NCI-H2029 treated with DMSO at 0.1 percent for 48 hours (cell line): ENCODE data around the gene CCM2L.

Source experiments
- DNase-seq: peaks from one replicate; lab custom pipeline; 2025; lab: John Stamatoyannopoulos, UW

CCM2L gene

DNA sequence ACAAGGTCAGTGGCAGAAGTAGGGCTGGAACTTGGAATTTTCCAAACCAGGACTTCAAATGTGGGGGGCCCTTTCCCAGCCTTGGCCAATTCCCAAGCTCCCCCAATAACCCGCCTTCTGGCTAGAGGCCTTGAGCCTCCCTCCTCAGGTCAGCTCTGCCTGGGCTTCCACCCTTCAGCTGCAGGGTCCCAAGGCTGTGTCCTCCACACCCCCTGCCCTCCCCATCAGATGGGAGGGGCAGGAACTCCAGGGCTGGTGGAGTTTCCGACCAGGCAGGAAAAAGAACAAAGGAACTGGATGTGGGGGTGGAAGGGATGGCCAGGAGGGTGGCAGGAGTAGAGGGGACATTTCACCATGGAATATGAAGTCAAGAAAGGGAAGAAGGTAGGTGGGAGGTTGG is at the start of gene CCM2L:
Gene CCM2L (plus strand): TSS at position 338 of the 400 bp plus-strand sequence. CDS start 17 bp downstream, at position 355.
- no peak for DNase-seq

DNA sequence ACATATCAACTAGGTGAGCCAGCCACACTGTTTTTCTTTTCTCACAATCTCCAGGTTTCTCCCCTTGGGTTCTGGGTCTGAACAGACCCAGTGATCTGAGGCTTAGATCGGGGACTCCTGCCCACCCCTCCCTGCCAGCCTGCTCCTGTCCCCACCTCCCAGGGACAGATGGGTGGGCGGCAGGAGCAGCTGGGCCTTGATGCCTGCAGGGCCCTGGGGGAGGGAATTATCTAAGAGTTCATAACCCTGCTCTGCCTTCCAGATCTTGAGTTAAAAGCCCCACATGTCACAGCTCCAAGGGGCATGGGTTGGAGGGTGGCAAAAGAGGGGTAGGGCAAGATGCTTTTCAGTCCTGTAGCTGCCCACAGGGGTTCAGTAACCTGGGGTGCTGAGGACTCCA is 47.5 kb upstream of the CCM2L start:
- no peak for DNase-seq

DNA sequence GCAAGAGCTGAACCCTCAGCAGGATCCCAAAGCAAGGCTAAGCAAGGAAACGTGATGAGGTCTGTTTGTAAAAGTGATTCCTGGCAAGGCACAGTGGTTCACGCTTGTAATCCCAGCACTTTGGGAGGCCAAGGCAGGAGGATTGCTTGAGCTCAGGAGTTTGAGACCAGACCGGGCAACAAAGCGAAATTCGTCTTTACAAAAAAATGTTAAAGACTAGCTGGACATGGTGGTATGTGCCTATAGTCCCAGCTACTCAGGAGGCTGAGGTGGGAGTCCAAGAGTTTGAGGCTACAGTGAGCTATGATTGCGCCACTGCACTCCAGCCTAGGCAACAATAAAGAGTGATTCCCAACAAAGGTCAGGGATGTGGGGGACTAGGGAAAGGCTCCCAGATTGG is 46.3 kb upstream of the CCM2L start:
- no peak for DNase-seq

DNA sequence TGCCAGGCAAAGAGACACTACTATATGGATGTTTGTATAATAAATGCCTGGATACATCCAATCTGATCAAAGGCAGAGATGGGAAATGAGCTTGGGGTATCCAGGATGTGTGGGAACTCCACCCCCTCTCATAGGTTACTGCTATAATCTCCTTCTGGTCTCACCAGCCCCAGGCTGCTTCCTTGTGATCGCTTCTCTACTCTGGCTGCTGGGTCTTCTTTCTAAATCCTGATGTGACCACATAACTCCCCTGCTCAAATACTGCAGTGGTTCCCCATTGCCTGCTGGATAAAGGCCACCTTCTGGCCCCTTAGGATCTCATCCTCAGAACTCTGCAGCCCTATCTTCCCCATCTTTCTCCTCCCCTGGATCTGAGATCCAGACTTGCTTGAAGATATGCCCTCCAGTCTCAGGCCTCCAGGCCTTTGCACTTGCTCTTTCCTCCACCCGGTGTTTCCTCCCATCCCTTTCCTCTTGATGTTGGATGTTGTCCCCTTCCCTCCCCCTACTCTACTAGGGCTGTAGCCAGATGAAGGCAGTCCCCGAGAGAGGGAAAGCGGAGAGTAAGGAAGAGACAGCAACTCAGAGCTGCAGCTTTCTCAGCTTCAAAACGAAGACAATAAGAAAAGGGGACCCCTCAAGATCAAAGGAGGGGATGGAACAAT is 43.1 kb upstream of the CCM2L start:
- DNase-seq: no peak

DNA sequence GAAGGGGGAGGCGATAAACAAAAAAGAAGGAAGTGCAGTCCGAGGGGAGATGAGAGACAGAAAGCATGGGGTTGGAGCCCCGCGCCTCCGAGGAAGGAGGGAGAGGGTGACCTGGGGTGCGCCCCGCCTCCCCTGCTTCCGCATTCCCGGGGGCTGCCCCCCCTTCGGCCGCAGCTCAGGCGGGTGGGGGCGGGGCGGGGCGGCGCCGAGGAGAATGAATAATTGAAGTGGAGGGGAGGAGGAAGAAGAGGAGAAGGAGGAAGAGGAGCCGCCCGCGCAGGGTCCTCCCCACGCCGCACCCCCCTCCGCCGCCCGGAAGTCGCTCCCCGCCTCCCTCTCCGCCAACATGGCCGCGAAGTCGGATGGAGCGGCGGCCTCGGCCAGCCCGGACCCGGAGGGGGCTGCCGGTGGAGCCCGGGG is 42.4 kb upstream of the CCM2L start, which contains the start of gene XKR7:
Gene XKR7 (plus strand): TSS at position 322 of the 420 bp plus-strand sequence. CDS start 25 bp downstream, at position 347.
- peak; percentile 43 for DNase-seq

DNA sequence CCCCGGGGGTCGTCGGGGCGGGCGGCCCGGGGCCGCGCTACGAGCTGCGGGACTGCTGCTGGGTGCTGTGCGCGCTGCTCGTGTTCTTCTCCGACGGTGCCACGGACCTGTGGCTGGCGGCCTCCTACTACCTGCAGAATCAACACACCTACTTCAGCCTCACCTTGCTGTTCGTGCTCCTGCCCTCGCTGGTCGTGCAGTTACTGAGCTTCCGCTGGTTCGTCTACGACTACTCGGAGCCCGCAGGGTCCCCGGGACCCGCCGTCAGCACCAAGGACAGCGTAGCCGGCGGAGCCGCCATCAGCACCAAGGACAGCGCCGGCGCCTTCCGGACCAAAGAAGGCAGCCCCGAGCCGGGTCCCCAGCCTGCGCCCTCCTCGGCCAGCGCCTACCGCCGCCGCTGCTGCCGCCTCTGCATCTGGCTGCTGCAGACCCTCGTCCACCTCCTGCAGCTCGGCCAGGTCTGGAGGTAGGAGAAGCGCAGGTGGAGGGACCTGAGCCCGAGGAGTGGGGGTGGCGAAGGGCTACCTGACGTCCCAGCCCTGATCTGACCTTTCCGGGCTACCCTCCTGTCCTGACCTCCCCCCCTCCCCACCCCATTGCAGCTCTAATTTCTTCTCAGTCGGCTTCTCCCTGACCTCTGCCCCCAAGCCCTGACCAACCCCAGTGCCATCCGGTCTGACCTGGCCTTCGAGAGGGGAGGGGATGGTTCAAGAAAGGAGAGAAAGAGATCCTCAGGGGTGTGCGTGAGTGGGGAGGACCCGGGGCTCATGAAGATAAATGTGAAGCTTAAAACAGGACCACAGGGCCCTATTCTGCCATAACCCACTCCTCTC is 41.7 kb upstream of the CCM2L start:
- DNase-seq: no peak

DNA sequence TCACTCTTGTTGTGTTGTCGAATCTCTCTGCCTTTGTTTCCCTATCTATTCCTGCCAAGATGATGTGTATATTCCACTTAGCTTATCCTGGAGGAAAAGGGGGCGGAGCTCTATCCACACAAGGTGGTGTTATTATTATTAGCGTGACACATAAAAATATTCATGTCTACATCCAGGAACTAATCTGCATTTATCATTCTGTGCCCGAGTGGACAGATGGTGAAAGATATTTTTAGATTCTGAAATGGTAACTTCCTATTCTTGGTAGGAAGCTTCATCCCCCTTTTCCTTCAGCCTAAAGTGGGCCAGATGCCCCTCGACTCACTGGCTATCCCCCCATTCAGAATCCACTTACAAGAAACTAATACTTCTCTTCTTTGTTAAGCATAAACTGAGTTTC is 40.2 kb upstream of the CCM2L start:
- DNase-seq: no peak

DNA sequence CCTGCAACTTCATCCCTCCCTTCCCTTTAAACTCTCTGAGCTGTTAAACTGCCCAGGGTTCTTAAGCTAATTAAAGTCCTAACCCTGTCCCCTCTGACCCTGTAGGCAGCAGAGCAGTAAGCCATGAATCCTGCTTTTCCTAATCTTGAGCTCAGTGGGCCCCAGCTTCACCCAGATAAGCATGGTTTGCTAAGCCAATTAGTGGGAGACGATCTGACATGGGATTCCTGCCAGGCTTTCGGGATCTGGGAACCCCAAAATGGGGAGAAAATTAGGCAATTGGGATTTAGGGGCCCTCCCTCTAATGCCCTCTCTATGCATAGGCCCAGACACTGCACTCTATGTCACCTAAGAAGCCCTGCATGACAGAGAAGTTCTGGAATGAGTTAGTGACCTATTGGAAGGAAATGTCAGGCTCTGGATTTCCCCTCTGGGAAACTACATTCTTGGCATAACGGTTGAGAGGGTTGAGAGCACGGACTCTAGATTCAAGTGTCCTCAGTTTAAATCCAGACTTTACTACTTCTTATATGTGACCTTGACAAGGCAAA is 37.7 kb upstream of the CCM2L start:
- no peak for DNase-seq

DNA sequence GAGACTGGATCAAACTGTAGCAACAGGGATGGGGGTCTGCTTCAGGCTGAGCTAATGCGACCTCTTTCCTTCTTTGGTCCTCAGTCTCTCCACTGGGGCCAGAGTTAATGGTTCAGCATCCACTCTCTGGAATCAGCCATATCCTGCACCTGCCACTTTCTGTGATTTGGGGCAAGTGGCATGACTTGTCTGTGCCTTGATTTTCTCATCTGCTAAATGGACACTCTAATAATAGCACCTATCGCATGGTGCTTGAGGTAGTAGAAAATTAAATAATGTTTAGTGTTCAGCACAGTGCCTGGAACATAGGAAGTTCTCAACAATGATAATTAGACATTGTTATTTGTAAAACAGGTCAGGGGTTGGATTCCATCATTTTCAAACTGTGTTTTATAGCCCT is 35.9 kb upstream of the CCM2L start:
- DNase-seq: no peak

DNA sequence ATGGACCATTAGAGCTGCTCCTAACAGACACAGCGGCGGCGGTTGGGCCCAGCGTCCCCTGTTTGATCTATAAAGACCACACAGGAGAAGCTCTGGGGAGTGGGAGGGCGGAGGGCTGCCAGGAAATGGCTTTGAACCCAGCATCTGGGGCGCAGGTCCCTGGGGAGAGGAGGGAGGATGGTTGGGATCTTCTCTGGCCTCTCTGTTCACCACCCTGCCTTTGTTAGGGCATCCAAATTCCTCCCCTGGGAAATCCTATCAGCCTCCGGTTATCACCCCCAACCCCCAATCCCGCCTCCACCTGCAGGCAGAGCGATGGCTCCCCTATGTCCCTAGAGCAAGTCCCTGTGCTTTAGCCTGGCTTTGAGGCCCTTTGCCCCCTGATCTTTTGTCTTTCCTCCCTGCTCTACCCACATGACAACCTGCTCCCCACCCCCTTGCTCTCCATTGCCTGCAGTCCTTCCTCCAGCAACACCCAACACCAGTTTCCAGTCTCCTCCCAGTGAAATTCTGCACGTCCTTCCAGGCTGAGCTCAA is 35.2 kb upstream of the CCM2L start:
- DNase-seq: no peak

DNA sequence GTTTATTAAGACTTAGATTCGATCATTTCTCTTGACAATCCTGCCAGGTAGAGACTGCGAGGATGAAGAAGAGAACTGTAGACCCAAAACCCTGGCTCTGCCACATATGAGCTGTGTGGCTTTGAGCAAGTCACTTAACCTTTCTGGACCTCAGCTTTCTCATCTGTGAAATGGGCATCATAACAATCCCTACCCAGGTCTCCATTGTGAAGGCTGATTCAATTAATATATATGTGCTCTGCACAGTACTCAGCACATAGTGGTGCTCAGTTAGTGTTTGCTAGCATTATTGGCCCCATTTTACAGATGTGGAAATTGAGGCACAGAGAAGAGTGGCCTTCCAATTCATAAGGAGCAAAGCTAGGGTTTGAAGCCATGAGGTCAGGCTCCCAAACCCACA is 34.4 kb upstream of the CCM2L start:
- DNase-seq: no peak

DNA sequence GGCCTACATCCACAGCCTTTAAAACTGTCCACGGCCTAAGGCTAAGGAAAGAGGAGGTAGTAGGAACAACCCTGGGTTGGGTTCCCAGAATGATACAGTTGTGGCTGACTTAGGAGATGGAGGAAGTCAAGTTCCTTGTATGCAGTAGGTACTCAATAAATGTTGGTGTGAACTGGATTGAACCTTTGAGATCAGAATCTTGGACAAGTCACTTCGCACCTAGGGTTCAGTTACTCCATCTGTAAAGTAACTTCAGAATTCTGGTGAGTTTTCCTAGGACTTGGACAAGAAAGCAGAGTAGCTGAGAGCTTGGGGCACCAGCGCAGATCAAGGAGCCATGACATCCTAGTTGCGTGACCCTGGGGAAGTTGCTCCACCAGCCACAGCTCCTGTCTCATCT is 33.2 kb upstream of the CCM2L start:
- DNase-seq: no peak

DNA sequence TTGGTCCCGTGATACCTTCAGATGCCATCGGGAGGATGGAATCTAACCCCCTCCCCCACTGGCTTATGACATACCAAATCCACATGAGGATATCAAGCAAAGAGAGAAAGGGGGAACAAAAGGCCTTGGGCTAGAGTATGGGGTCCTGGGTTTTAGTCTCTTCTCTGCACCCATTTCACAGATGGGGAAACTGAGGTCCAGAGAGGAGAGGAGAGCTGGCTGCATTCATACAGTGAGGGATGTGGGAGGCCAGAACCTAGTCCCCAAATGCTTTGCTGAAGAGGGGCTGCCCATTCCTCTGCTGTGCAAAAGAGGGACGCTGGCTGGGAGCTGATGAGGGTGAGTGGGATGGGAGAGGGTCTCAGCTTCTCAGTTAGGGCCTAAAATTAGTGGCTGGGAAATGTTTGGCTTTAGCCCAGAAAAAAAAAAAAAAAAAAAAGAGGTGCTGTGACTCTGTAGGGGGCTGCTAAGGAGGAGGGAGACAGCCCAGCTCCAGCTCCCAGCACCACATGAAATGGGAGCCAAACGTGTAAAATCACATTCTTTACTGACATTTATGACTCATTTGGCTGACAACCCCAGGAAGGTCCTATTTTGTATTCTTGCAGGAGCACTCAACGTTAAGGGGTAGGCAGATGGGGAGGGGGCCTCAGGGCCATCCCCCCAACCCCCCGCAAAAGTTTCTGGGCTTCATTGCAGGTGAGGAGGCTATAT is 30.4 kb upstream of the CCM2L start:
- DNase-seq: no peak

DNA sequence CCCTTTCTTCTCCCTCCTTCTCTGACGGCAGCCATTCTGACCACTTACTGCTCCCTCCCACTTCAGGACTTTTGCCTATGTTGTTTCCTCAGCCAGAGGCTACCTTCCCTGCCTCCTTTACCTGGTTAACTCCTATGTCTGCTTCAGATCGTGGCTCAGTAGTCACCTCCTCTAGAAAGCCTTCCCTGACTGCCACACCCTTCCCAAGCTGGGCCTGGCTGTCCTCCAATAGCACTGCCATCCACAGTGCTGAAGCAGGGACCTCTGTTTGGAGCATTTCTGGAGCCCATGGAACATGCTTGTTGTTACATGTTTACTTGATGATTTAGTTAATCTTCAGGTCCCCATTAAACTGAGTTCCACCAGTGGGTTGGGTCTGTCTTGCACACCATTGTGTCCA is 28.5 kb upstream of the CCM2L start:
- DNase-seq: no peak

DNA sequence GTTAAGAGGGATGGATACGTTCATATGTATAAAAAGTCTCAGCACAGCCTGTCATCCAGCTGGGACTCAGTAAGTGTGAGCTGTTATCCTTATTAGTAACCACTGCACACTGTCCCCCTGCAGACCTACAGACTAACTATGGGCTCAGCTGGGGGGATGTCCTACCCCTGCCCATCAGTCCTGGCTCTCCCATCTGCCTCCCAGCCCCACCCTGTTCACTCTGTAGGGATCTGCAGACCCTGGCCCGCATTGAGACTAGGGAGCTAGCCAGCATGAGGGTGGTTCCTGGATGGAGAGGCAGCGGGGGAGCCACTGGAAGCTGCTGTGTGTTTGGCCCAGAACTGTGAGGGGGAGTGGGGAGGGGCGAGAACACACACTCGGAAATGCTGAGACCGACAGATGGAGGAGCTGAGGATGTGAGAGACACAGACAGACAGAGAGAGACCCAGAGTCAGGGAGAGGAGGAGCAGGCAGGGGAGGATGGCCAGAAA is 25.2 kb upstream of the CCM2L start:
- no peak for DNase-seq

DNA sequence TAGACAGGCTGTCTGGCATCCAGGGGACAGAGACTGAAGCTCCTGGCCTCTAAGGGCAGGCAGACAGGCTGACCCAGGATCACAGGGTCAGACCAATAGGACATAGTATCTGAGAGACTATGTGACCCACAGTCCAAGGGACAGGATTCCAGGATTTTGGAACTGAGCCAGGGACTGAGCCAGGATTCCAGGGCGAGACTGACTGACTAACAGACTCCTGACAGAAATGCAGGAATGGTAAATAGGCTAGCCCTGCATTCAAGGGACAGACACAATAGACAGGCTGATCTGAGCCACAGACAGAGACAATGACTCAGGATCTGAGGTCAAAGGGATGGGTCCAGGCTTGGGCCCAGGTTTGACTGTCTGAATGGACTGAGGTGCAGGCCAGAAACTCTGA is 22.5 kb upstream of the CCM2L start:
- no peak for DNase-seq

DNA sequence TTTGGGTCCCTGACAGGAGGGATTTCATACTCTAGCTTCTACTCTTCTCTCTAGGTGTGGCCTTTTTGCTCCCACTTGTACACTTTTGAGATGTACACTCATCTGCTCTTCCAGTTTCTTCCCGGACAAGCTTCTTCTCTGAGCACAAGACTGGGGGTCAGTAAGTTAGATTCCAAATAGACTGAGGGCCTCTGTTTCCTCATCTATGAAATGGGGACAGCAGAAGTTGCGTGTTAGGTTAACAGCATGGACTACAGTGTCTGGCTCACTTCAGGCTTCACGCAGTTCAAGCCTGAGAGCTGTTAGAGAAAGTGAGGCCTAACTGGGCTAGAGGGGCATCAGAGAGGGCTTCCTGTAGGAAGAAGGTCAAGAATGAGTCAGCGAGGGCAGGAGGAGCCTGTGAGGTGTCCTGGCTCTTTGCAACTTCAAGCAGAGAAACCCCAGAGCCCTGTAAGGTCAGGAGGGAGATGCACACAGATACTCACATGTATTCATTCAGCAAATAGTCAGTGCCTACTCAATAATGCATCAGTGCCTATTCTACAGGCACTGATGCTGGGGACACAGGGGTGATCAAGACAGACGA is 21.7 kb upstream of the CCM2L start:
- no peak for DNase-seq

DNA sequence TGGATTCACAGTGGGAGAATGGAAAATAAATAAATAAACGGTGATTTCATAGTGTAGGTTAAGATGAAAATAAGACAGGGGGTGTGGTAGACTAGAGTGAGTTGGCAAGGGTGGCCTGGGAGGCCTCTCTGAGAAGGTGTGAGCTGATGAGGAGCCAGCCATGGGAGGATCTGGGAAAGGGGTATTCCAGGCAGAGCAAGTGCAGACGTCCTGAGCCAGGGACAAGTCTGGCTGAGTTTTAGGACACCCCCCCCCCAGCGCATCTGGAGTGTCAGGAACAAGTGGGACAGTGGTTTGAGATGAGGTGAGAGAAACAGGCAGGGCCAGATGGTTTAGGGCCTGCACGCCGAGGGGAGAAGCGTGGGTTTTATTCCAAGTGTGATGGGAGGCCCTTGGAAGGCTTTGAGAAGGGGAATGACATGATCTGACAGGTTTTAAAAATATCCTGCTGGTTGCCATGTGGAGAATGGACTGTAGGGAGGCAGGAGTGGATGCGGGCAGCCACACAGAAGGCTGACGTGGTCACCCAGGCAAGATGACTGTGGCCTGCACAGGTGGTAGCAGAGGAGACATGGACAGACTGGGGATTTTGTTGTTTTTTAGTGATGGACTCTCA is 21.1 kb upstream of the CCM2L start:
- DNase-seq: no peak

DNA sequence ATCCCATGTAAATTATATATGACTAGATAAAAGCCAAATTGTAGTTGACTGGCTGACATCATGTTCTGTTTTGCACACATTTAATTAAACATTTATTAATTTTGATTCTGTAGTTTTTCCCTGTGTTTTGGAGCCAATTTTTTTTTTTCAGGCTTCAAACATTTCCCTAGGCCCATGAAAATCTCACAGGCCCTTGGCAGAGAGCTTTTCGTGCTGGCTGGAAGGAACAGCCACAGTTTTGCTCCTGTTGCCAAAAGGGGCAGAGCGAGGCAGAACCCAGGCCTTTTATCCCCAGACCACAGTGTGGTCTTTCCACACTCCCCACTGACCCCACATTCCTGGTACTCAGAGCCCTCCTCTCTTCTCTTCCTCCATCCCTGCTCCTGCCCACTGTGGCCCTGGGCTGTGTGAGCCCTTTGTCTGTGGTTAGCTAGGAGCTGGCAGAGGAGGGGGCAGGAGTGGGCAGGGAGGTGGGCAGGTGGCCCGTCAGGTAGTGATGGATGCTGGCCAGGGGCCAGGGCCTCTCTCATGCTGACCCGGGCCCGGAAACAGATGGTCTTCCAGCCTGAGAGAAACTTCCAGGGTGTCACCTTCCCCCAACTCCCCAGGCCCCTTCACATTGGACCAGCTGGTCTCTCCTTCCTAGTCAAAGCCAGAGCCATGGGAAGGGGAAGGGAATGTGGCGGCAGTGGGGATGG is 19.4 kb upstream of the CCM2L start:
- DNase-seq: no peak

DNA sequence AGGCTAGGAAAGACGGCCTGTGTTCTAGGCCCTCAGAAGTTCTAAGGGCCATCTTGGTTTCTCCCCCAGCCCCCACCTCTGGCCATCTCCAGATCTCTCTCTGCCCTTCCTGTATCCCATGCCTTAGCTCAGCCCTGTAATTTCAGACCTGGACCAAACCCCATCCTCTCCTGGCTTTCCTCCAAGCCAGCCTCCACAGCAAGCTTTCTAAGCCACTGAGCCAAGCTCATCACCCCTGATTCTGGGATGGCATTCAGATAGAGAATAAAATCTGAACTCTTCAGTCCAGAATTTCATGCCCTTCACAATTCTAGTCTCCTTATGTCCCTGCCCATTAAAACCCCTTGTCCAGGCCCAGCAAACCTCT is 18.9 kb upstream of the CCM2L start:
- DNase-seq: no peak

DNA sequence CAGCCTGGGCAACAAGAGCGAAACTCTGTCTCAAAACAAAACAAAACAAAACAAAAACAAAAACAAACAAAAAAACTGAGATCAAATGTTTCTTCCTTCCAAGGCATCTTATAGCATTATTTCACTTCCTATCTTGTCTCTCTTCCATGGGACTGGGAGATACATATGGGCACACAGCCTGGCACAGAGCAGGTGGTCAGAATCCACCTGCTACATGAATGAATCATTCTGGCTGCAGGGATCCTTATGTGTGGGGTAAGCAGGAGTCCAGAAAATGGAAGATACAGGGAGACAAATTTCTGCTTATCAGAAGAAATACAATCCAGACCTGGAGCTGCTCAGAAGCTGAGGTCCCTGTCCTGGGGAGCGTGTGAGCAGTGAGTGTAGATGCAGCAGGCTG is 18.2 kb upstream of the CCM2L start:
- DNase-seq: no peak
